GM19468 (cell line): ENCODE results near the gene LRP2.
"Not testable (repeated sequence)": the region's sequence is repeated elsewhere in the genome, so short reads cannot be mapped to it uniquely, and the experiment has no call there.

Source experiments
- ATAC-seq: cut with Tn5 transposase; IDR thresholded peaks from one replicate; pipeline ENCODE4 v1.9.1; 2021; ENCODE audit warnings: mild to moderate bottlenecking, moderate library complexity, moderate number of reproducible peaks; ENCODE audit not compliant: unreplicated experiment; ENCODE audit errors: extremely low read depth

Gene LRP2

DNA sequence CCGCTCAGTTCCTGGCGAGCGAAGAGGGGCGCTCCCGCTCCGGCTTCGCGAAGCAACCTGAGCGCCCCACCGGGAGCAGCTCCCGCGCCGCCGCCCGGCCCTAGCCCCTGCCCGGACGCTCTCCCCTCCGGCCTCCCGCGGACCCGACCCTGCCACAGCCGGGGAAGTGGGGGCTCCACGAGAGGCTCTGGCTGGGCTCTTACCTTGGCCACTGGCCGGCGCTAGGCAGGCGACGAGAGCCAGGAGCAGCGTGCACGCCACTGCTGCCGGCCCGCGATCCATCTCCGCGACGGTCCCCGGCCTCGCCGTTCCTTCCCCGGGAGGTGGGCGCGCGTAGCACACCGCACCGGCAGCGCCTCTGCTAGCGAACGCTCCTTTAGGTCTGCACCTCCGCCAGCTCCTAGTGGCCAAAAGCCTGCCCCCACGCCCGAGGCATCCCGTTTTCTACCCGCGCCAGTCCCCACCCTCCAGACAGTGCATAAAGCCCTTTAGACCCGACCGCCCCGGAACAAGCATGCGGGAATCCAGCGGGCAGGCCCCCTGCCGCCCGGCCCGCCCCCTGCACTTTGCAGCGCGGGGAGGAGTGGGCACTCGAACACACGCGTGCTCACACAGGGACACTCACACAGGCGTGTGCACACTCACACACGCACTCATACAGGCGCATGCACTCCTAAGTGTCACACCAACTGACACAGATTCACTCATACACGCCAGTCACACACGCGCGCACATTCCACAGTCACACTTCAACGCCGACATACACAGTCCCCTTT is at the start of gene LRP2:
Gene LRP2, minus strand, starts transcription at position 417 of the 776 bp plus-strand sequence. Its CDS starts 135 bp downstream, at position 282.
- no peak for ATAC-seq

DNA sequence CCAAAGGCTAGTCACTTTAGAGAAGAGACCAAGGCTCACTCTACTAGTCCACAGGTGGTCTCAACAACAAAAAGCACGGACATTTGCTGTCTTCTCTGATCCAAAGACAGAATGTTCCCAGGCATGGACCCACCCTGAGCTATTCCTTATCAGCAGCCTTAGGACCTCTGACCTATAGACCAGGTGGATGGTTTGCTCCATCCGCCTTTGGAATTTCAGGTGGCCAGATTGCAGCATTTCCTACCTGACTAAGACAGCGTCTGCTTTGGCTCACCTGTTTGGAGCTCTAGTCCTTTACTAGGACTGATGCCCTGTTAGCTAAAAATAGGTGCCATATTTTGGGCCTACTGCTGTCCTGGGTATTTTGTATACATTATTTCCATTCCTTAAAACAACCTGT is 44.6 kb upstream of the LRP2 start:
- no peak for ATAC-seq

DNA sequence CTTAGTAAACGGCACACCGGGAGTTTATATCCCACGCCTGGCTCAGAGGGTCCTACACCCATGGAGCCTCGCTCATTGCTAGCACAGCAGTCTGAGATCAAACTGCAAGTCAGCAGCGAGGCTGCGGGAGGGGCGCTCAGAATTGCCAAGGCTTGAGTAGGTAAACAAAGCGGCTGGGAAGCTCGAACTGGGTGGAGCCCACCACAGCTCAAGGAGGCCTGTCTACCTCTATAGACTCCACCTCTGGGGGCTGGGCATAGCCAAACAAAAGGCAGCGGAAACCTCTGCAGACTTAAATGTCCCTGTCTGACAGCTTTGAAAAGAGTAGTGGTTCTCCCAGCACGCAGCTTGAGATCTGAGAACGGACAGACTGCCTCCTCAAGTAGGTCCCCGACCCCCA is 37.2 kb upstream of the LRP2 start:
- not testable (repeated sequence) for ATAC-seq

DNA sequence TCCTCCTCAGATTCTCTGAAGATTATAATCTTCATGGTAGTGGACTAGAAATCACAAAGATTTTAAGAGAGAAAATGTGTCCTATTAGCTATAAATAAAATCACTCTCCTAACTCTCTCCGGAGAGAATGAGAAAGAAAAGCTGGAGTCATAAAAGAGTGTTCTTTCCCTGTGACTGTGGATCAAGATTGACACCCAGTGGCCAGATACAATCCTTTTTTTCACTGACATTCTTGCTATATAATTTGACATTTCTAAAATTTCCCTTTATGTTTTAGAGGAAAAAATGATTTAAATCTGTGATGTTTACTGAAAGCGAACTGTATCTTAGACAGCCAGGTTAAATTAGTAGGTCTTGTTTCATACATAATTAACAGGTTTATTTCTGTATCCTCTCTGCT is 35.4 kb upstream of the LRP2 start:
- no peak for ATAC-seq

DNA sequence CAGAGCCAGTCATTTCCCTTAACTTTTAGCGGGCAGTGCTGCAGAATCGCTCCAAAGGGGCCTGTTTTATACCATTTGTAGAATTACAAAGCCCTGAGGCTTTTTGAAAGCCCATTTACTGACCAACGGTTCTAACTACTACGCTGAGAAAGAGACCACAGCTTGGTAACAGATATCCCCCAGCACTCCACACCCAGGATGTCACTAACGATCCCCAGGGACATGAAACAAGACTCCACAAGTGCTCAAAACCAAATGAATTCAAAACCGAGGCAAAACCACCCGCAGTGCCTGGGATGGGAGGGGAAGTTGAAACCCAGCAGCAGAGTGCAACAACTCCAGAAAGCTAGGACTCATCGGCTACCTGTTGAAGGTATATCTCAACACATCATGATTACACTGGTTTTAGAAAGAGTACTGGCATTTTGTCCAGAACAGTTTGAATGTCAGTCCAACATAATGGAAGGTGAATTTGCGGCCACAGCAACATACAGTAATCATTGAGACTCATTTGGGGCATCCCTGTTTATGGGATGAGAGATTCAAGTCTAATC is 33.6 kb upstream of the LRP2 start:
- ATAC-seq: no peak

DNA sequence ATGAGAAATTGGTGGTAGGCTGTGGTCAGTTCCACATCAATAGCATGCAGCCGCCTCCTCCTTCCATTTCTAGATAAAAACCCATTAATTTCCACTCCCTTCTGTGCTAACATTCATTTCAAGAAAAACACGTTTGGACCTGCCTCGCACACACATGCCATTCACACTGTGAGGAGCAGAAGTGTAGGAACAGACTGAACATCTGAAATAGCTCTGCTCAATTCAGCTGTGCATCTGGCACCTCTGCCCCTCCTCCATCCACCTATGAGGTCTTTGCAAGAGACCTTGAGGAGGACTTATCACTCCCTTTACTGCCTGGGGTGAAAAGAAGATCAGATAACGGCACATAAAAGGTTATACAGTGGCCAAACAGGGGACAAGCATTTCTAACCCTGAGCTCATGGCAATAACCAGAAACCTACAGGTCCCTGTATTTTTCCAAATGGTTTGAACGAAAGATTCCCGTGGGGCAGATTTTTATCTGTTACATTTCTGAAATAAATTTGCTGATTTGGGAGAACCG is 30.8 kb upstream of the LRP2 start:
- ATAC-seq: no peak

DNA sequence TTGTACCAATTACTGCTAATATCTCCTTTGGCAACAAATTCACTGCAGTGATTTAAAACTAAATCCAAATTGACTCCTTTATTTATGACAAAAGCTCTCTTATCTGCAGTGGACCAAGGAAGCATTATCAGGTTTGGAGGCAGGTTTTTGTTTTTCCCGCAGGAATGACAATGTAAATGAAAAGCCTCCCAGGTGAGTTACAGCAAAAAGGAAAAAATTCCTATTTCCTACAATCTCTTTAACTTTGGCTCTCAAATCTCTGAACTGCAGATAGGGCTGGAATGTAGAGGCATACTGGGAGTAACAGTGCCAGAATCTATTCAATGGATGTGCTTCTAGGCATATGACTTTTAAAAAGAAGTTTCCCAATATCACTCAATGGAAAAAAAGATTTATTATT is 28.9 kb upstream of the LRP2 start:
- no peak for ATAC-seq

DNA sequence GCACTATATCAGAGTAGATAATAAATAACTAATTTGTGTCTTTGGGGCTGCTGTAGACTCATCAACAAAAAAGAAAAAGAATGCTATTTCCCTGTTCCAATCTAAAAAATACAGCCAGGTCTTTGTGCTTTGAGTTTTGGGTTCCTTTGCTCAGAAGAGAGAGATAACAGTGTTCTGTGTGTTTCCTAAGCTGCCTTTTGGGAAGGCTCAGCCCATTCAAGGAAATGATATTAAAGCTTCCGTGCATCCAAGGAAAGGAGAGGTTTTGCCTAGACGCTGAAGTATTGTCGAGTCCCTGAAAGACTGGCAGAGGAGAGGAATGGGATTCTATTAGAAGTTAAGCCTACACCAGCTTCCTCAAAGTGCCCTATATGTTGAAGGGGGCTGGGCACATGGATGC is 25.8 kb upstream of the LRP2 start:
- ATAC-seq: no peak

DNA sequence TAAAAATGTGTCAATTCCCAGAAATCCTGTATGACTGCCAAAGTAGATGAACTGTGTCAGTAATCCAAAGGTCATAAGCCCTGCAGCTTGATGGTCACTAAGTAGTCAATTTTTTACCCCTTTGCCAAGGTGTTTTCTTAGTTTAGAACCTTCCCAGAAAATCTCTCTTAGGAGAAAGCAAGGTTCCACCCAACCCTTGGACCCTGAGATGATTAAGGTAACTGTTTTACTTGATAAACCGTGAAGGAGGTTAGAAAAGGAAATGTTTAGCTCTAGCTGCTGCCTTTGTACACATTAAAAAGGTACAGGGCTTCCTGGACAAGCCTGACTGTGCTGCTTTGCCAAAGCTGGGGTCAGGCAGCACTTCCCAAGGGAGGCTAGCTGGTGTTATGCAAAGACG is 24.4 kb upstream of the LRP2 start:
- no peak for ATAC-seq

DNA sequence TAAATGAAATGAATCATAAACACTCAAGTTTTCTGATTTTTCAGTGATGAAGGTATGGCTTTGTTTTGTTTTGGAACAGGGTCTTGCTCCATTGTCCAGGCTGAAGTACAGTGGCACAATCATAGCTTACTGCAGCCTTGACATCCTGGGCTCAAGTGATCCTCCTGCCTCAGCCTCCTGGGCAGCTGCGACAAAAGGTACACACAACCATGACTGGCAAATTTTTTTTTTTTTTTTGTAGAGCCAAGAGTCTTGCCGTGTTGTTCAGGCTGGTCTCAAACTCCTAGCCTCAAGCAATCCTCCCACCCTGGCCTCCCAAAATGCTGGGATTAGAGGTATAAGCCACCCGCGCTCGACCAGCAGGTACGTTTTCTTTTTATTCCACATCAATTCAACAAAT is 22.5 kb upstream of the LRP2 start:
- ATAC-seq: no peak

DNA sequence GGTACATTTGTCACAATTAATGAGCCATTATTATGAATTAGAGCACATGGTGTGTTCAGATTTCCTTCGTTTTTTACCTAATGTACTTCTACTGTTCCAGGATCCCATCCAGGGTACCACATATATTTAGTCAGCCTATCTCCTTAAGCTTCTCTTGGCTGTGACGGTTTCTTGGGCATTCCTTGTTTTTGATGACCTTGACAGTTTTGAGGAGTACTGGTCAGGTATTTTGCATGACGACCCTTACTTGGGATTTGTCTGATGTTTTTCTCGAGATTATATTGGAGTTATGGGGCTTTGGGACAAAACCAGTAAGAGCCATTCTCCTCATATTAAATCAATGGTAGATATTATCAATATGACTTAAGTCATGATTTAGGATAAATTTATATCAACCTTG is 10.2 kb upstream of the LRP2 start:
- ATAC-seq: no peak

DNA sequence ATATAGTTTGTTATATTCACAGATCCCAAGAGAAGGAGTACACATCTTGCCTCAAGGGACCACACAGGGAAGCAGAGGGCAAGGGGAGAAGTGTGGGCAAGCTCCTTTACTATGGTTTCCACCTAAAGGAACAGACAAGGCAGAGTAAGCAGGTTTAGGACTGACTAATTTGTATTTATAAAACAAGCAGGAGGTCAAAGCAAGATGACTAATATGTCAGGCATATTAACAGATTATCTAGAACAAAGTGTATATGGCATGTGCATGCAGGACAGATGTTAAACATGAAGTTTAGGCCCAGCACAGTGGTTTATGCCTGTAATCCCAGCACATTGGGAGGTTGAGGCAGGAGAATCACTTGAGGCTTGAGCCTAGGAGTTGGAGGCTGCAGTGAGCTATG is 3.7 kb upstream of the LRP2 start:
- ATAC-seq: no peak

DNA sequence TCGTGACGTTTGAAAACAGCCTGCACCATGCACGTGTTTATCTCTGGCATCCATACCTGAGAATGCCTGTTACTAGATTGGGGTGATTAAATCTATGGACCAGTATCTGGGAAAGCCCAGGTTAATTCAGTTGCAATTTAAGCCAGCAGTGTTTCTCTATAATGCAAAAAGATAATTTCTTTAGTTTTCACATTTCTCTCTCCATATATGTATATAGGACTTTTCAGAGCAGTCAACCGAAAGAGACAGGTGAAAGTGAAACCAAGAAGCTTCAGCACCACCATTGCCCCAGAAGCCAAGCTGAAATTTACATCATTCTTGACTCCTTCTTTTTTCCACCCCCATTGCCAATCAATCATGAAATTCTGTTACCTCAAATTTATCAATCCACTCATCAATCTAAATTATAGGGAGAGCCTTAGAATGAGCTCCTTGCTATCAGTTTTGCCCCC is 2.7 kb upstream of the LRP2 start:
- ATAC-seq: no peak

DNA sequence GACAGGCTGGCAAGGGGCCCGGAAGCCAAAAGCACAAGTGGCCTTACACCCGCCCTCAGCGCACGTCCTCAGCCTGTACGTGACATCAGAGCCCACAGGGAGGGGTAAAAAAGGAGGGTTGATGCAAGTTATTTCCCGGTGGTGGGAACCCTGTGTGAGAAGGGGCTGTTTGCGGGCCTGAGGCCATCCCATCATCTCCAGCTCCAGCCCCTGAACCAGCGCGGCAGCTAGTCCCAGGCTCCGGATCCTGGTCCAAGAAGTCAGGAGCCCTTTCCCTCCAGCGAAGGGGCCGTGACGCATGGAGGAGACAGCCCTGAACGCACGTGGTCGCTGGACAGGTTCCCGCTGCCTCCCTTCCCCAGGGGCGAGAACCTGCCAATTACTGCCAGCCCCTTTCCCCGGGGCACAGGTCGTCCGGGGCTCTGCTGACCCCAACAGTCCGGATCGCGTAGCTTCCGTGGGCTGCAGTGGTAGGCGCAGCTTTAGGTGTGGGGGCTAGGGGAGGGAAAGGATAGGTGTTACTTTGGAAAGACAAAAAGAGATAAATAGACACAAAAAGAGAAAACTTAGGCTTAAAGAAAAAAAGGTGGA is 1.3 kb upstream of the LRP2 start:
- no peak for ATAC-seq

DNA sequence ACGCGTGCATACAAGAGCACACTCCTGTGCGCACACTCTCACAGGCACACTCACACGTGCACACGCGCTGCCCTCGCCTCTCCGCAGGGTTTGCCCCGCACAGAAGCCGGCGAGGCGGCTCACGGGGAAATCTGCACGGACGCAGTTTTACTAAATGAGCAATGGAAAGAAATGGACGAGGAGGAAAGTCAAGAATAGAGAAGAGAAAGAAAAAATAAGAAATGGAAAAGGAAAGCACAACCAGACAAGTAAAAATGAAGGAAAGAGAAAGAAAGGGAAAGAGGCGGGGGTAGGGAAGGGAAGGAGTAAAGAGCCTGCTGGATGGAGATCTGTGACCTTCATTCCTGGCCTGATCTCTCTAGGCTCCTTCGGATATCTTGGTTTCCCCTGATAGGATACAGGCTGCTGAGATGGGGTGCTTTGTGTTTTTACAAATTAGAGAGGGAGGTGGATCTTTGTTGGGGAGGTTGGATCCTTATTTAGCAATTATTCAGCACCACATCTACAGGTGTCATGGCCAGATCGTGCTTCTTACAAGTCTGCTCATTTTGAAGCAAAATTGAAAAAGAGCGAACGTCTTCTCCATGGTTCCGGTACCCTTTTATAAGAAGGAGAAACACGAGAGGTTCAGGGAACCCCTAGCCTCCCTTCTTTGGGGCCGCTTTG is 693 bp upstream of the LRP2 start:
- no peak for ATAC-seq

DNA sequence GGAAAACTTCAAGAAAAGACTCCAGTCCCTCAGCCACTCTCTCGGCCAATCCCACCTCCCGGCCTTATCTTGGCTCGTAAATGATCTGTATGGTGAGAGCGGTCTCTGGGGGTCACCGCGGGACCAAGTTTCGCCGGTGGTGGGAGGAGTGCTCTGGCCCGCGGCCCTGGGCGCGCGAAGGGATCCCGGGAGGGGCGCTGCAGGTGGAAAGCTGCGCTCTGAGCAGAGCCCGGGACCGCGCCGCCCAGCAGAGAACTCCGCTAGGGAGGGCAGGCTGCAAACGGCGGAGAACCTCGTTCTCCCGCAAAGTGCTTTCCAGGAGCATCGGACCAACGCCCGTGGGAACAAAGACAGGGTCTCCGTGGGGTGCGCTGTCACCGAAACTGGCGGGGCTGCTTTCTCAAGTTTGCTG is 622 bp downstream of the LRP2 start:
- ATAC-seq: no peak

DNA sequence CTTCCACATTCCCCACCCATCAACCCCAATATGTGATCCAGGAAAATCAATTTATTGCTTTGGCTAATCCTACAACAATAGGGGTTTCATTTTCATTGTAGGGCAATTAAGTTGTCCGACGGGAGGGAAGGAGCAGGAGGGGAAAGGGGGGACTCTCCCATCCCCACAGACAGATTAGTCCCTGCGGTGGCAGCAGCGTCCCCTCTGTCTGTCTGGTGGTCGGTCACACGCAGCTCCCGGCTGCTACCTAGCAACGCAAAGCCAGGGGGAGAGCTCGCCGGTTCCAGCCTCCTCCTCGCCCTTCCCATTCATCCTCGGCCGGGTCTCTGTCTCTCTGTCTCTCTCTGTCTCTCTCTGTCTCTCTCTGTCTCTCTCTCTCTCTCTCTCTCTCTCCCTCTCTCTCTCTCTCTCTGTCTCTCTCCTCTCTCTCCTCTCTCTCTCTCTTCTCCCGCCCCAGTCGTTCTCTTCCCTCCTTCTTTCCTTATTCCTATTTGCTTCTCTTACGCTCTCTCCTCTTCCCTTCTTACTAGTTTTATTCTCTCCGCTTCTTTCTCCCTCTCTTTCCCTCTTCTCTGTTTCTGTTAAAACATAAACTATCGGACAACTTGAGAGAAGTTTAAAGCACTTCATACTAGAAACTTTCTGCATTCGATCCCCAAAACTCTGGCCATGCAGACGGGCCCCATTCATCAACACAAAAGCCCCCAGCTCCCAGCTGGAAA is 1.2 kb downstream of the LRP2 start:
- no peak for ATAC-seq

DNA sequence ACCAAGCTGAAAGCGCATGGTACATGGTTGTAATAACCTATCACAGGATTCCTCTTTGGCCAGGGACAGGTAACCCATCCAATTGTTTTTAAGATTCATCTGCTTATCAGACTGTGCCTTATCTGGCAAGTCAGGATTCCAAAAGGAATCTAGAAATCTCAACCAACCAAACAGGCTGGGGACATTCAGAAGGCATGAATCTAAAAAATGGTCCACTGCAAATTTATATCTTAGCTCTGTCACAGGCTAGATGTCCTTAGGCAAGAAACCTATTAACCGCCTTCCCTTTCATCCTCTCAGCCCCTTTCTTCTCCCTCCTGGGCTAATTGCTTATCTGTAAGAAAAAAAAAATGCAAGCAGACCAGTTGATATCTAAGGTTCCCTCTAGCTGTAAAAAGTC is 4.3 kb downstream of the LRP2 start:
- no peak for ATAC-seq

DNA sequence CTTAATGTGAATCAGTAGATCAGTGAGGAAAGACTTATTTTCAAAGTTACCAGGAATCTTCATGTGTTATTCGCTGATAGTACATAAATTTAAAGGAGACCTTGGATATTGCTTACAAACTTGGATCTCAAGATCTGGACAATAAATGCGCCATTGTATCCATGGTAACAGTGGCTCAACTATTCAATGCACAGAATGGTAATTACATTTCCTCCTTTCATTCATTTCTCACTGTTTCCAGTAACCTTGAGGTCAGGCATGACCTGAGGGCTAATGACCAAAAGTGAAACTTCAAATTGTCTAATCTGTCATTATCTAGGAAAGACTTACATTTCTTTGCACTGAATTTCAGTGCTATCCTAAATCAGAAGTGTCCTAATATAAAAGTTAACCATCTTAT is 8.1 kb downstream of the LRP2 start:
- ATAC-seq: no peak

DNA sequence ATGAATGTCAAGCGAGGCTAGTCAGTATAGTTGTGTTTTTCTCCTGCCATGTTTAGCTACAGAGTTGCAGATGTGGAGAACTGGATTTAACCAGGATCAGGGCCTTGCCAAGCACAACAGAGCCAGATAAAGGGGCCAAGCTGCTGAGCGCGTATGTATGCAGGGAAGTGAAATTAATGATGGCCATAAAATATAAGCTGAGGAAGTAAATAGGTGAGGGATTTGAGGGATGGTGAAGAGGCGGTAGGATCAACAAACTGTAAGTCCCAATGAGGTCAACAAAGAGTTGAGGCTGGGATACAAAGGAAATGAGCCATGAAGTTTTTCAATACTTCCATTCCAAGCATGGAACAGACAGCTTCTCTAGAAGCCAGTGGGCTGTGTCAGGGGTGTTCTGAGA is 10.6 kb downstream of the LRP2 start:
- ATAC-seq: no peak
